Stimulated activated effector memory CD8-positive, alpha-beta T cell treated with anti-CD3 and anti-CD28 coated beads, Interleukin-12 subunit alpha, Interleukin-12 subunit beta, amount 100 ng/mL, for 72 hours (primary cell): ENCODE results near the gene ATP2B2.
"Not testable (repeated sequence)": the region's sequence is repeated elsewhere in the genome, so short reads cannot be mapped to it uniquely, and the experiment has no call there.

Source experiments
- ATAC-seq: fragments of 150-1000 bp; cut with Tn5 transposase; 2 replicates; pipeline ENCODE4 v1.10.0; 2021
- DNase-seq, 2 donors: peaks; one replicate each; pipeline ENCODE4 v3.0.0; 2021 to 2022; ENCODE audit warnings: low spot score in 2 of 2
- H3K27ac Mint-ChIP-seq: one replicate; pipeline ENCODE4 v1.8.0; 2022; ENCODE audit warnings: mild to moderate bottlenecking, mixed read lengths
- H3K36me3 Mint-ChIP-seq: one replicate; pipeline ENCODE4 v1.8.0; 2022; ENCODE audit warnings: mild to moderate bottlenecking, mixed read lengths
- H3K4me1 Mint-ChIP-seq: one replicate; pipeline ENCODE4 v1.8.0; 2022; ENCODE audit warnings: mixed read lengths
- H3K4me3 Mint-ChIP-seq: one replicate; pipeline ENCODE4 v1.8.0; 2022; ENCODE audit warnings: mild to moderate bottlenecking, mixed read lengths
- H3K9me3 Mint-ChIP-seq: one replicate; pipeline ENCODE4 v1.8.0; 2022; ENCODE audit warnings: mixed read lengths

ATP2B2 gene

DNA sequence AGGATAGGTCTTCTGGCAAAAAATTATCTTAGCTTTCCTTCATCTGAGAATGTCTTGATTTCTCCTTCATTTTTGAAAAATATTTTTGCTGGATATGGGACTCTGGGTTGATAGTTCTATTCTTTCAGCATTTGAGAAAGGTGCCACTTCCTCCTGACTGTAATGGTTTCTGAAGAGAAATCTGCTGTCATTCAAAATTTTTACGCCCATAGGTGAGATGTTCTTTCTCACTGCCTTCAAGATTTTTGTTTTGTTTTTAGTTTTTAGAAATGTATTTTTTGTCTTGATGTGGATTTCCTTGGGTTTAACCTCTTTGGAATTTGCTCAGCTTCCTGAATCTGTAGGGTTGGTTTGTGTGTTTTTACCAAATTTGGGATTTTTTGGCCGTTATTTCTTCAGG lies 37.1 kb upstream of the ATP2B2 start:
- H3K36me3 Mint-ChIP-seq: no peaks in the 10 kb centered on the region
- no peak overlapping the region for H3K27ac Mint-ChIP-seq
- no peak overlapping the region for H3K4me3 Mint-ChIP-seq
- DNase-seq (no peak), ATAC-seq (no peak)
- H3K4me1 Mint-ChIP-seq: no peaks in the 10 kb centered on the region
- H3K9me3 Mint-ChIP-seq: peaks cover 15% of the 10 kb centered on the region

DNA sequence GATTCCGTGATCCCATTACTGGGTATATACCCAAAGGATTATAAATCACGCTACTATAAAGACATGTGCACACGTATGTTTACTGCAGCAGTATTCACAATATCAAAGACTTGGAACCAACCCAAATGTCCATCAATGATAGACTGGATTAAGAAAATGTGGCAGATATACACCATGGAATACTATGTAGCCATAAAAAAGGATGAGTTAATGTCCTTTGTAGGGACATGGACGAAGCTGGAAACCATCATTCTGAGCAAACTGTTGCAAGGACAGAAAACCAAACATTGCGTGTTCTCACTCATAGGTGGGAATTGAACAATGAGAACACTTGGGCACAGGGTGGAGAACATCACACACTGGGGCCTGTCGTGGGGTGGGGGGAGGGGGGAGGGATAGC lies 35.0 kb upstream of the ATP2B2 start:
- not testable (repeated sequence) for DNase-seq, H3K4me1 Mint-ChIP-seq, H3K27ac Mint-ChIP-seq, ATAC-seq, H3K4me3 Mint-ChIP-seq, H3K36me3 Mint-ChIP-seq
- H3K9me3 Mint-ChIP-seq: peaks cover 15% of the 10 kb centered on the region

DNA sequence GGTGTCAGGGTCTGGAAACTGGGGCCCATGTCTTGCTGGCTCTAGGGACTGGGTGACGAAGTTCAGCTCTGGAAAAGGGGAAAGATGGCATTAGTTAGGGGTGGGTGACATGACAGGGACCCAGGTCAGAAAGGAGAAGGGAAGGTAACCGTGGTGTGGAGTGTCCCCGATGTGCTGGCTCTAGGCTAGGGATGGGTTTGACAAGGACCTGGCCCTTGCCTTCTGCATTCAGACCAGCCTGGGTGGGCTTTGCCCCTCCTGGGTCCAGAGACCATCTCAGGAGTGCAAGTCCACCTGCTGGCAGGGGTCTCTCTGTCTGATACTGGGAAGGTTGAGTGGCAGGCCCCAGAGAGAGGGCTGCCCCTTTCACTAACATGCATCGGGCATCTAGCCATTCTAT lies 28.7 kb upstream of the ATP2B2 start:
- Mint-ChIP-seq H3K9me3 (no peaks in the 10 kb centered on the region), H3K27ac (no peak overlapping the region), H3K36me3 (no peaks in the 10 kb centered on the region), H3K4me3 (no peak overlapping the region), H3K4me1 (no peaks in the 10 kb centered on the region)
- no peak for DNase-seq
- no peak for ATAC-seq

DNA sequence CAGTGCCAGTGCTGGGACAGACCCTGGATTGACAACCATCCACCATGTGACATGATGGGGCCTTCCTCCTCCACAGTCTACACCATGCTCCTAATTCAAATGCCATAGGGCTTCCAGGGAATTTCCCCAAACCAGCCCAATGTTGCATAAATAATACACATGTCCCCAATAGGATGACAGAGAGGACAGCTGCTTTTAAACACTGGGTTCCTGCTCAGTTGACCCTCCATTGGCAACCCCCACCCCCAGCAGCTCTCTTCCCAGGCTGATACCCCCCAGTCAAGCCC lies 28.3 kb upstream of the ATP2B2 start:
- no peaks in the 10 kb centered on the region for H3K4me1 Mint-ChIP-seq
- ATAC-seq: no peak
- H3K4me3 Mint-ChIP-seq: no peak overlapping the region
- no peak for DNase-seq
- no peaks in the 10 kb centered on the region for H3K9me3 Mint-ChIP-seq
- H3K27ac Mint-ChIP-seq: no peak overlapping the region
- H3K36me3 Mint-ChIP-seq: no peaks in the 10 kb centered on the region

DNA sequence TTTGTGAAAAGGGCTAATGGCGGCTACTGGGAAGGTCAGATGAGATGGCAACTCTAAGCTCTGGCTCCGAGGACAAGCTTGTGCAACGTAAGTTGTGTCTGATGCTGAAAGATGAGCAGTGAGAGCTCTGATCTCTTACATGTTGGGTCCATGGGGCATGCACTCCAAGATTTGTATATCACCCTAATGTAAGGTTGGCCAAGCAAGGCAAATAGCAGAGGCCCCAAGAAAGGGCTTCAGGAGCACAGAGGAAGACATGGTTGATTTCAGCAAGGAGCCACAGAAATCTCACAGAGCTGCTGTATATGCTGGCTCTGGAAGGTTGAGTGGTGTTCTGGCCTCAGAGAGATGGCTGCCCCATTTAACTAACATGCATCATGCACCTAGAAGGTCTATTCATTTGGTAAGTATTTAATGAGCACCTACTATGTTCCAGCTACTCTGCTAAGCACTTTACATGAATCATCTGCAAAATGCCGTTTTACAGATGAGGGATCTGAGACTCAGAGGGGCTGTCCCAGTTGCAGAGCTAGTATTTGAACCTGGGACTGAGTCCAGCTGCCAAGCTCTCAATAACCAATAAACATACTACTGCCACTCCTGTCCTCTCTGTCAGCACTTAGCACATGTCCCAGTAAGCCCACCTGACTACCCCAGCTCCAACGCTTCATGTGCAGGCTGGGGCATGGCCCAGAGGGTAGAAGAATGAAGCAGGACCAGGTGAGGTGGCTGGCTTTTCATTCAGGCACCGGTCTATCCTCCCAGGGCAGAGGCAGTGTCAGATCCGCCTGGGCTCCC lies 27.8 kb upstream of the ATP2B2 start:
- Mint-ChIP-seq H3K27ac (no peak overlapping the region), H3K9me3 (no peaks in the 10 kb centered on the region), H3K36me3 (no peaks in the 10 kb centered on the region), H3K4me1 (no peaks in the 10 kb centered on the region), H3K4me3 (no peak overlapping the region)
- DNase-seq (no peak), ATAC-seq (no peak)

DNA sequence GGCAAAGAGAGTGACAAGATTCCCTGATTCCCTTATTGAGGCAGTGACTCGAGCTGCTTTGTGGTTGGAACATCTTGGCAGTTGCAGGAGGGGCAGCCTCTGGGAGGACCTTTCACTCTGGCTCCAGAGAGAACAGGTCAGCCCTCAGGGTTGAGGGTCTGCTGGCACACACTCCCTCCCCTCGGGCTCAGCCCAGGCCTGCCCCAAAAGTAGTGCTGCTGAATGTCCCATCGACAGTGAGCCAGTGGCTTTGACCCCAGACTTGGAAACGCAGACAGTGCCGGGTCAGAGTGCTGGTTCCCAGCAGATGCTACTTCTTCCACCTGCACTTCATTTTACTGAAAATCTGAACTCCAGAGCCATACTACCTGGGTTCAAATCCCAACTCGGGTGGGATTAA lies 25.6 kb upstream of the ATP2B2 start:
- no peak overlapping the region for H3K27ac Mint-ChIP-seq
- no peaks in the 10 kb centered on the region for H3K4me1 Mint-ChIP-seq
- no peaks in the 10 kb centered on the region for H3K9me3 Mint-ChIP-seq
- DNase-seq (no peak), ATAC-seq (no peak)
- H3K4me3 Mint-ChIP-seq: no peak overlapping the region
- H3K36me3 Mint-ChIP-seq: no peaks in the 10 kb centered on the region

DNA sequence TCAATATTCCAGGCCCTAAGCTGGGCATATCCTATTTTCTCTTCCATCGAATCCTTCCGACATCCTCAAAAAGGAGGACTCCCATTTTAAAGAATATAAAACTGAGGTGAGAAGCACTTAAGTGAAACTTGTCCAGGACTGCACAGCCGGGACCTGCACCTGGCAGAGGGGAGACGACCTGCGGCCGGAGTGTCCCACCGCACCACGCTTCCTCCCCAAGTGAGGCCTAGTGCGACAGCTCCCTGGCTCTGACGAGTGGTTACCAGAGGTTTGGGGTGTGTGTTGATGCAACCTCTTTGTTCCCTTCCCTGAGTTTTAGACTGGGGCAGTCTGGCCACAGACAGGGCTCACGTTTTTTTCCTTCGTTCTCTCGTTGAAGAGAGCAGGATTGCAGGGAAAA lies 24.9 kb upstream of the ATP2B2 start:
- Mint-ChIP-seq H3K9me3 (no peaks in the 10 kb centered on the region), H3K36me3 (no peaks in the 10 kb centered on the region), H3K27ac (no peak overlapping the region), H3K4me3 (no peak overlapping the region), H3K4me1 (no peaks in the 10 kb centered on the region)
- no peak for ATAC-seq
- DNase-seq: no peak

DNA sequence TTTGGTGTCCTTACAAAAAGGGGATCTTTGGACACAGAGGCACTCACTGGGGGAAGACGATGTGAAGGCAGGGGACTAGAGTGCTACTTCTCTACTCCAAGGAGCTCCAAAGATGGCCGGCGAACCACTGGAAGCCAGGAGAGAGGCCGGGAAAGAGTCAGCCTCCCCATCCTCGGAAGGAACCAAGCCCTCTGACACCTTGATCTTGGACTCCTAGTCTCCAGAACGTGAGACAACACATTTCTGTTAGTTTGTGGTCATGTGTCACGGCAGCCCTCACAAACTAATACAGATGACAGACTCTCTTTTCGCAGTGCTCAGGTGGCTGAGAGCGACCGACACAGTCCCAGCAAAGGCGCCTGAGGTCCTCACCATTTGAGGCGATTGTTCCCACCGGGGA lies 24.4 kb upstream of the ATP2B2 start:
- Mint-ChIP-seq H3K9me3 (no peaks in the 10 kb centered on the region), H3K36me3 (no peaks in the 10 kb centered on the region), H3K4me3 (no peak overlapping the region), H3K4me1 (no peaks in the 10 kb centered on the region), H3K27ac (no peak overlapping the region)
- DNase-seq (no peak), ATAC-seq (no peak)

DNA sequence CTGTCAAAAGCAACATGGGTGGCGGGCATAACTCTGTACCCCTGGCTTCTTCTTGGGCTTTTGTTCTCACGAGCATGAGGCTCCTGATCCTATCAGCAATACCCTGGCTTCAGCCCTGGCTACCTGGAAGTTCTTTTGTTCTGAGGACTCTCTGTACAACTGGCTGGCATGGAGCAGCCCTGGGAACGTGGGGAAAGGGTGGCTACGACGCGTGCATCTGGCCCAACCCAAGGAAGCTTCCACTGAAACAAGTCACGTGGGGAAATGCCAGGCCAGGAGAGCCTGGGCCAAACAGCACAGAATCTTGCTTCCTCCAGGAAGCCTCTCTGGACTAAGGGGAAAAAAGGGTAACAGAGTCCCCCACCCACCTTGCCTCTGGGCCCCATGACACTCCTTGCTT lies 22.7 kb upstream of the ATP2B2 start:
- Mint-ChIP-seq H3K9me3 (no peaks in the 10 kb centered on the region), H3K4me1 (no peaks in the 10 kb centered on the region), H3K4me3 (no peak overlapping the region), H3K36me3 (no peaks in the 10 kb centered on the region), H3K27ac (no peak overlapping the region)
- ATAC-seq (no peak), DNase-seq (no peak)

DNA sequence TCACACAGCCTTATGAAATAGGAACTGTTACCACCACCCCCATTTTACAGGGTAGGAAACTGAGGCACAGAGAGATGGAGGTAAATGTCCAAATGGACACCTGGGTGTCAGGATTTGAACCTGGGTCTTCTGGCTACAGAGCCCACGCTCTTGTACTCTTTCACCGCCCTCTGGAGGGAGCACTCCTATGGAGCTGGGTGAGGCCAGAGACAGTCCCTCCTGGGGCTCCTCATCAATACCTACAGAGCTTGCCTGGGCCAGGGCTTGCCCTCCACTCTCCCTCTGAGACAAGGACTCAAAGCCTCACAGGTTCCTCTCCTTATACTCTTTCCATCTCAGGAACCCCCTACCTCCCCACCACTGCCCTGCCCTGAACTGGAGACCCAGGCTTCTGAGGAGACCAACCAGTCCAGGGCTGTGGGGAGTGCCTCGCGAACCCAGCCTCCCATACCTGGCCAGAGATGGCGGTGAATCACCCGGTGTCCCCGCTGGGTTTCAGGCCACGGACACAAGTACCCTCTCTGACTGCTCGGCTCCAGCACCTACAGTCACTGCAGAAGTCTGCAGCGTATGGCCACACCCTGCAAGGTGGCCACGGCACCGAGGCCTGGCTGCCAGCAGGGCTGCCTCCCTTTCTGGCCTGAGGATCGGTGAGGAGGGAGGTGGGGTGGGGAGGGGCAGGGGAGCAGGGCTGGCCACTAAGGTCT lies 22.1 kb upstream of the ATP2B2 start:
- ATAC-seq: no peak
- H3K36me3 Mint-ChIP-seq: no peaks in the 10 kb centered on the region

DNA sequence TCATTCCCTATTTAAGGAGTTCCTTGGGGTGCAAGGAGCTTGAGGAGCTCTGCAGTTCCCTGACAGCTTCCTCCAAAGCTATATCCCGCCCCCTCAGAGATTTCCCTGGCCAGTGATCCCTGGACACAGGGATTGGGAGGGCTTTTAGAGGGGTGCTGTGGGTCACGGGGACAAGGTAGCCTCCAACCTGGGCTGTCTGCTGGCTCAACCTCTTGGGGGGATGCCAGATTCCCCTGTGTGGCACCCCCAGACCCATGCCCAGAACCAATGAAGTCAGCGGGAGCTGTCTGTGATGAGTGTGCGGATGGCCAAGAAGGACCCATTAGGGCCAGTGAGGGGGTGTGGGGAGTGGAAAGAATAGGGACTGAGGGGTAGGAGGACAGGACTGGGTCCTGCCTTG lies 21.0 kb upstream of the ATP2B2 start:
- Mint-ChIP-seq H3K4me1 (no peaks in the 10 kb centered on the region), H3K4me3 (no peak overlapping the region), H3K36me3 (no peaks in the 10 kb centered on the region), H3K9me3 (no peaks in the 10 kb centered on the region), H3K27ac (no peak overlapping the region)
- DNase-seq (no peak), ATAC-seq (no peak)

More for the DNA sequence above, 22.1 kb upstream of the ATP2B2 start:
- Mint-ChIP-seq H3K9me3 (no peaks in the 10 kb centered on the region), H3K4me1 (no peaks in the 10 kb centered on the region), H3K27ac (no peak overlapping the region), H3K4me3 (no peak overlapping the region)
- no peak for DNase-seq

DNA sequence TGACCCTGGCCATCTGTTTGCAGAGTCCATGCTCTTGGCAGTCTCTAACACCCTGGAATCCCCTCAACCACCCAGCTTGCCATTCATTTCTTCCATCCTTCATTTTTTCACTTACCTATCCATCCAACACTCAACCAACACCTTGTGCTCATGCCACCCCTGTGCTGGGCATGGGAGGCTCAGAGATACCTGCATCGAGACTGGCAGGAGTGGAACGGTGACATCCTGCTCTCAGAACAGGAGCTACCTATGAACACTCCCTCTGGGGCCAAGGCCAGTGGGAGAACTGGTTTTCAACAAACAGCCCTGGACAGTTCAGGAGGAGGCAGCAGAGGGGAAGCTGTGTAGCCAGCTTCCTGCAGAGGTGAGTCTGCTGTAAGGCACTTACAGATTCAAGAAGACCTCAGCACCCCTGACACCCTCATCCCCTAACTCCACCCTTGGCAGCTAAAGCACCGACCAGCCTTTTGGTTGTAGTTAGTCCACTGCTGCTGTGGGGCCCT lies 19.5 kb upstream of the ATP2B2 start:
- no peaks in the 10 kb centered on the region for H3K4me1 Mint-ChIP-seq
- H3K27ac Mint-ChIP-seq: no peak overlapping the region
- DNase-seq (no peak), ATAC-seq (no peak)
- H3K36me3 Mint-ChIP-seq: no peaks in the 10 kb centered on the region
- H3K4me3 Mint-ChIP-seq: no peak overlapping the region
- no peaks in the 10 kb centered on the region for H3K9me3 Mint-ChIP-seq

DNA sequence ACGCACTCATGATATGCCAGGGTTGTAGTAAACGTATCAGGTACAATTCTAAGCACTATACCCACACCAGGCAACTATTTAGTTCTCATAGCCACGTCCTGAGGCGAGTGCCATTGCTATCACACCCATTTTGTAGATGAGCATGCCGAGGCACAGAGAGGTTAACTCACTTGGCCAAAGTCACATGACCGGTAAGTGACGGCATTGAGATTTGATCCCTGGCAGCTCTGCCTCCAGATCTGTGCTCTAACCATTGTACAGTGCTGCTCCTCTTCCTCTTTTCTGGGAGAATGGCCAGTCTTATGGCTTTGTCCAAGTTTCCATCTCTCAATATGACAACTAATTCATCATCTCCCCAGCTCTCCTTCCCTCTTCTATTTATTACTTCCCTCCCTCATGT lies 18.9 kb upstream of the ATP2B2 start:
- H3K27ac Mint-ChIP-seq: no peak overlapping the region
- DNase-seq (no peak), ATAC-seq (no peak)
- H3K36me3 Mint-ChIP-seq: no peaks in the 10 kb centered on the region
- no peaks in the 10 kb centered on the region for H3K9me3 Mint-ChIP-seq
- H3K4me3 Mint-ChIP-seq: no peak overlapping the region
- no peaks in the 10 kb centered on the region for H3K4me1 Mint-ChIP-seq

DNA sequence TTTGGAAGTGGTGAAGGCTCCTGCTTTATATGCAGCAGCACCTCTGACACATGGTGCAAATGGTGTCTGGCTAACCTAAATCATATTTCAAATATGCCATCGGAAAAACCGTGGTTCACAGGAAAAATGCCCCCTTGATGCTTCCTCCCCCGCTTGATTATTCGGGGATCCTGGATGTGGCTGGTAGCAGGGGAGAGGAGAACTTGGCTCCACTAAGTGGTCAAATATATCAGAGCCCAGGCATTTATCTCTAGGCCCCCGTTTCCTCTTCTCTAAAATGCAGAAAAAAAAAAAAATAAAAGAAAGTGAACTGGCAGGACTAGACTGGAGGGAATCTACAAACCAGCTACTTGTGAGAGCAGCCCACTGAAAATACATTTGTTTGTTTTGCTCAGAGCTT lies 18.2 kb upstream of the ATP2B2 start:
- H3K4me1 Mint-ChIP-seq: peaks cover 3% of the 10 kb centered on the region
- H3K4me3 Mint-ChIP-seq: no peak overlapping the region

DNA sequence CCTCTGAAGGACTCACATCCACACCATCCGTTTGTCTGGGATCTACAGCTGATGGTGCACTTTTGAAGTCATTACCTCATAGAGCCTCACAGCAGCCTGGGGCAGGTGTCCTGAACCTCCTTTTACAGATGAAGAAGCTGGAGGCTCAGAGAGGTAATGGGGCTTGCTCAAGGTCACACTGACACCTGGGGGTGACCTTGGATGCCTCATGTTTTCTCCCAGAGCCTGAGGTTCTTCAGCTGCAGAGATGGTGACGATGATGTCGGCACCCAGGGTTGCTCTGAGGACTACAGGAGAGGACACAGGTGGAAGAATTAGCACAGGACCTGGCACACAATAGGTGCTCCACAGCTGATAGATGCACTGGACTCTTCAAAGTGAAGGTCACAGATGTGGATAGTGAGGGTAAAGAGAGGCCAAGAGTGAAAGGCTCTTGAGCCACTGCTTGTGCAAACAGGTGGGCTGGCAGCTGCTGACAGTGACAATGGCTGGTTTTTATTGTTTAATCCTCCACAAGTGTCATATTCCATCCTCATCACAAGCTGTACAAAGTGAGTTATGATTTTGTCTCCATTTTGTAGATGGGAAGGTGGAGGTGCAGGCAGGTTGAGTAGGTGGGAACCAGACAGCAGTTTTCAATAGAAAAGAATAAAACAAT lies 17.4 kb upstream of the ATP2B2 start:
- Mint-ChIP-seq H3K36me3 (no peaks in the 10 kb centered on the region), H3K4me3 (no peak overlapping the region), H3K9me3 (no peaks in the 10 kb centered on the region), H3K4me1 (peaks cover 5% of the 10 kb centered on the region), H3K27ac (no peak overlapping the region)
- DNase-seq: no peak
- no peak for ATAC-seq

More for the DNA sequence above, 18.2 kb upstream of the ATP2B2 start:
- ATAC-seq: no peak
- Mint-ChIP-seq H3K9me3 (no peaks in the 10 kb centered on the region), H3K27ac (no peak overlapping the region), H3K36me3 (no peaks in the 10 kb centered on the region)
- no peak for DNase-seq
